SK-N-SH treated with all-trans-retinoic acid at 6 μM for 48 hours (cell line): ENCODE measurements around the gene GJA5.

Experiments
- ATAC-seq: fragments of 200-7000 bp; cut with Tn5 transposase; 3 replicates; pipeline ENCODE4 v1.9.1; 2020; ENCODE audit warnings: mild to moderate bottlenecking, moderate library complexity
- ARNTL ChIP-seq: fragments of 450-650 bp; formaldehyde crosslinking; IDR thresholded peaks from 2 replicates; pipeline ENCODE4 v1.5.0; 2020; ENCODE audit warnings: low read depth, mild to moderate bottlenecking, moderate library complexity, borderline replicate concordance
- ESRRG ChIP-seq: fragments of 250-450 bp; sonication (Bioruptor Pico); IDR thresholded peaks from 2 replicates; pipeline ENCODE4 v1.6.1; 2021; ENCODE audit warnings: mild to moderate bottlenecking
- GLIS3 ChIP-seq: fragments of 250-450 bp; sonication (Bioruptor Pico); IDR thresholded peaks from 2 replicates; pipeline ENCODE4 v1.5.0; 2020; ENCODE audit warnings: mild to moderate bottlenecking, moderate library complexity
- ISL1 ChIP-seq: fragments of 250-450 bp; sonication (Bioruptor Pico); IDR thresholded peaks from 2 replicates; pipeline ENCODE4 v2.1.2; 2022; ENCODE audit warnings: mild to moderate bottlenecking, moderate library complexity
- OSR1 ChIP-seq: fragments of 250-450 bp; sonication (Bioruptor Pico); IDR thresholded peaks from 2 replicates; pipeline ENCODE4 v1.8.0; 2022; ENCODE audit warnings: moderate library complexity, mild to moderate bottlenecking, inconsistent platforms
- PPARA ChIP-seq: fragments of 250-450 bp; sonication (Bioruptor Pico); IDR thresholded peaks from 2 replicates; pipeline ENCODE4 v1.5.0; 2020; ENCODE audit warnings: mild to moderate bottlenecking, borderline replicate concordance
- RARB ChIP-seq: fragments of 250-450 bp; sonication (Bioruptor Pico); IDR thresholded peaks from 2 replicates; pipeline ENCODE4 v1.8.0; 2021; ENCODE audit warnings: mild to moderate bottlenecking, moderate library complexity
- SNAI2 ChIP-seq: fragments of 250-450 bp; sonication (Bioruptor Pico); IDR thresholded peaks from 2 replicates; pipeline ENCODE4 v1.5.0; 2020; ENCODE audit warnings: mild to moderate bottlenecking, moderate library complexity
- TOX ChIP-seq: fragments of 250-450 bp; sonication (Bioruptor Pico); IDR thresholded peaks from 2 replicates; pipeline ENCODE4 v1.8.0; 2021; ENCODE audit warnings: mild to moderate bottlenecking, moderate library complexity, borderline replicate concordance
- ZC3H10 ChIP-seq: fragments of 250-450 bp; sonication (Bioruptor Pico); IDR thresholded peaks from 2 replicates; pipeline ENCODE4 v1.5.1; 2021; ENCODE audit warnings: mild to moderate bottlenecking, moderate library complexity
- ZFP3 ChIP-seq: fragments of 250-450 bp; sonication (Bioruptor Pico); IDR thresholded peaks from 2 replicates; pipeline ENCODE4 v1.5.0; 2020; ENCODE audit warnings: mild to moderate bottlenecking, moderate library complexity
- ZFP30 ChIP-seq: fragments of 450-650 bp; formaldehyde crosslinking; IDR thresholded peaks from 2 replicates; pipeline ENCODE4 v1.5.0; 2022; ENCODE audit warnings: mild to moderate bottlenecking, moderate library complexity
- ZNF565 ChIP-seq: fragments of 450-650 bp; formaldehyde crosslinking; conservative IDR thresholded peaks from 2 replicates; pipeline ENCODE4 v1.5.0; 2020; ENCODE audit warnings: low read depth, mild to moderate bottlenecking, moderate library complexity
- ZNF70 ChIP-seq: fragments of 450-650 bp; formaldehyde crosslinking; IDR thresholded peaks from 2 replicates; pipeline ENCODE4 v1.5.0; 2020; ENCODE audit warnings: mild to moderate bottlenecking, moderate library complexity
- TF ChIP-seq, protein P1 (sequence below): fragments of 250-450 bp; sonication (Bioruptor Pico); IDR thresholded peaks from 2 replicates; pipeline ENCODE4 v1.8.0; 2021; ENCODE audit warnings: low read depth, mild to moderate bottlenecking, moderate library complexity, borderline replicate concordance
- TF ChIP-seq, protein P2 (sequence below): fragments of 250-450 bp; sonication (Bioruptor Pico); IDR thresholded peaks from 2 replicates; pipeline ENCODE4 v1.8.0; 2020; ENCODE audit warnings: mild to moderate bottlenecking, moderate library complexity, borderline replicate concordance
- TF ChIP-seq, protein P3 (sequence below): fragments of 250-450 bp; sonication (Bioruptor Pico); IDR thresholded peaks from 2 replicates; pipeline ENCODE4 v1.5.1; 2021; ENCODE audit warnings: mild to moderate bottlenecking, moderate library complexity
- TF ChIP-seq, protein P4 (sequence below): fragments of 250-450 bp; sonication (Bioruptor Pico); IDR thresholded peaks from 2 replicates; pipeline ENCODE4 v1.5.0; 2020; ENCODE audit warnings: mild to moderate bottlenecking, moderate library complexity
- TF ChIP-seq, protein P5 (sequence below): fragments of 250-450 bp; sonication (Bioruptor Pico); IDR thresholded peaks from 2 replicates; pipeline ENCODE4 v1.5.1; 2020; ENCODE audit warnings: low read depth, mild to moderate bottlenecking, moderate library complexity

Gene GJA5

DNA sequence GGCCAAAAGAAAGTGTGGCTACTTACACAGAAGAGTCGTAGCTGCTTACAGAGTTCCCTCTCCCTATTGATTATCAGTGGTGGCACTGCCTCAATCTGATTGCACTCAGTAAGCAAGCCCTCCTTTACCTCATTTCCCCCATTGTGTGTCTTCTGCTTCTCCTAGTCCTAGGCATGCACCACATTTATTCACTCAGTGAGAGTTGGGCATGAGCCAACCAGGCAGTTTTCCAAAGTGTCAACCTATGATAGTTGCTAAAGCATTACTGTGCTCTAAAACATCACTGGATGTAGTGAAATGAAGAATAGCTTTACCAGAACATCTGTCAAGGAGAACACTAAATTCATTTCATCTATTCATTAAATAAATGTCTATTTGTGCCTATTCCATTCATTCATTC lies 19.3 kb downstream of the GJA5 start:
- ATAC-seq = no peak

DNA sequence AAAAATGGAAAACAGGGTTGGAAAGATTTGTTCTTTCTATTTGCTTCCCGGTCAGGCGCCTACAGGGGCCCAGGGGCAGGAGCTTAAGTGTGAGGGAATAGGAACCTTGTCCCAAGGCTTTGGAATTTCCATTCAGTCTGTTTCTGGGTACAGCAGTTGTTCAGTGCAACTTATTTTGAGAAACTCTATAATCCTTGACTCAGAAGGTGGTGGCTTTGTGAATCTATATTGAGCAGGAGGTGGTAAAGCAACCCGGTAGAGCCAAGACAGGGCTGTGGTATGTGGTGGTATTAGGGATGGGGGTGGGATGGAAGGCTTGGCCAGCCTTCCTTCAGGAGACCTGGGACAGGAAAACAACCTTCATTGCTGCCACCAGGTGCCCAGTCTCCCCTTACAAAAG lies 20.0 kb downstream of the GJA5 start:
- ATAC-seq = no peak
- TF ChIP-seq, protein P1, sequence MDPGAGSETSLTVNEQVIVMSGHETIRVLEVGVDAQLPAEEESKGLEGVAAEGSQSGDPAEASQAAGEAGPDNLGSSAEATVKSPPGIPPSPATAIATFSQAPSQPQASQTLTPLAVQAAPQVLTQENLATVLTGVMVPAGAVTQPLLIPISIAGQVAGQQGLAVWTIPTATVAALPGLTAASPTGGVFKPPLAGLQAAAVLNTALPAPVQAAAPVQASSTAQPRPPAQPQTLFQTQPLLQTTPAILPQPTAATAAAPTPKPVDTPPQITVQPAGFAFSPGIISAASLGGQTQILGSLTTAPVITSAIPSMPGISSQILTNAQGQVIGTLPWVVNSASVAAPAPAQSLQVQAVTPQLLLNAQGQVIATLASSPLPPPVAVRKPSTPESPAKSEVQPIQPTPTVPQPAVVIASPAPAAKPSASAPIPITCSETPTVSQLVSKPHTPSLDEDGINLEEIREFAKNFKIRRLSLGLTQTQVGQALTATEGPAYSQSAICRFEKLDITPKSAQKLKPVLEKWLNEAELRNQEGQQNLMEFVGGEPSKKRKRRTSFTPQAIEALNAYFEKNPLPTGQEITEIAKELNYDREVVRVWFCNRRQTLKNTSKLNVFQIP (CRISPR knock-in tag) = no peak
- TF ChIP-seq ZNF70 (CRISPR knock-in tag) = no peak
- no peak for TF ChIP-seq ZFP30 (CRISPR knock-in tag)
- no peak for TF ChIP-seq ESRRG (CRISPR knock-in tag)
- TF ChIP-seq ISL1 (CRISPR knock-in tag) = no peak
- no peak for TF ChIP-seq PPARA (CRISPR knock-in tag)

More for the DNA sequence above, 19.3 kb downstream of the GJA5 start:
- no peak for TF ChIP-seq ZNF70 (CRISPR knock-in tag)
- TF ChIP-seq ZNF565 (CRISPR knock-in tag) = no peak
- TF ChIP-seq TOX (CRISPR knock-in tag) = no peak
- TF ChIP-seq, protein P2, sequence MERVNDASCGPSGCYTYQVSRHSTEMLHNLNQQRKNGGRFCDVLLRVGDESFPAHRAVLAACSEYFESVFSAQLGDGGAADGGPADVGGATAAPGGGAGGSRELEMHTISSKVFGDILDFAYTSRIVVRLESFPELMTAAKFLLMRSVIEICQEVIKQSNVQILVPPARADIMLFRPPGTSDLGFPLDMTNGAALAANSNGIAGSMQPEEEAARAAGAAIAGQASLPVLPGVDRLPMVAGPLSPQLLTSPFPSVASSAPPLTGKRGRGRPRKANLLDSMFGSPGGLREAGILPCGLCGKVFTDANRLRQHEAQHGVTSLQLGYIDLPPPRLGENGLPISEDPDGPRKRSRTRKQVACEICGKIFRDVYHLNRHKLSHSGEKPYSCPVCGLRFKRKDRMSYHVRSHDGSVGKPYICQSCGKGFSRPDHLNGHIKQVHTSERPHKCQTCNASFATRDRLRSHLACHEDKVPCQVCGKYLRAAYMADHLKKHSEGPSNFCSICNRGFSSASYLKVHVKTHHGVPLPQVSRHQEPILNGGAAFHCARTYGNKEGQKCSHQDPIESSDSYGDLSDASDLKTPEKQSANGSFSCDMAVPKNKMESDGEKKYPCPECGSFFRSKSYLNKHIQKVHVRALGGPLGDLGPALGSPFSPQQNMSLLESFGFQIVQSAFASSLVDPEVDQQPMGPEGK (CRISPR knock-in tag) = no peak
- TF ChIP-seq ISL1 (CRISPR knock-in tag) = no peak
- TF ChIP-seq ARNTL = no peak
- TF ChIP-seq, protein P3, sequence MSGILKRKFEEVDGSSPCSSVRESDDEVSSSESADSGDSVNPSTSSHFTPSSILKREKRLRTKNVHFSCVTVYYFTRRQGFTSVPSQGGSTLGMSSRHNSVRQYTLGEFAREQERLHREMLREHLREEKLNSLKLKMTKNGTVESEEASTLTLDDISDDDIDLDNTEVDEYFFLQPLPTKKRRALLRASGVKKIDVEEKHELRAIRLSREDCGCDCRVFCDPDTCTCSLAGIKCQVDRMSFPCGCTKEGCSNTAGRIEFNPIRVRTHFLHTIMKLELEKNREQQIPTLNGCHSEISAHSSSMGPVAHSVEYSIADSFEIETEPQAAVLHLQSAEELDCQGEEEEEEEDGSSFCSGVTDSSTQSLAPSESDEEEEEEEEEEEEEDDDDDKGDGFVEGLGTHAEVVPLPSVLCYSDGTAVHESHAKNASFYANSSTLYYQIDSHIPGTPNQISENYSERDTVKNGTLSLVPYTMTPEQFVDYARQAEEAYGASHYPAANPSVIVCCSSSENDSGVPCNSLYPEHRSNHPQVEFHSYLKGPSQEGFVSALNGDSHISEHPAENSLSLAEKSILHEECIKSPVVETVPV (CRISPR knock-in tag) = no peak
- TF ChIP-seq, protein P4, sequence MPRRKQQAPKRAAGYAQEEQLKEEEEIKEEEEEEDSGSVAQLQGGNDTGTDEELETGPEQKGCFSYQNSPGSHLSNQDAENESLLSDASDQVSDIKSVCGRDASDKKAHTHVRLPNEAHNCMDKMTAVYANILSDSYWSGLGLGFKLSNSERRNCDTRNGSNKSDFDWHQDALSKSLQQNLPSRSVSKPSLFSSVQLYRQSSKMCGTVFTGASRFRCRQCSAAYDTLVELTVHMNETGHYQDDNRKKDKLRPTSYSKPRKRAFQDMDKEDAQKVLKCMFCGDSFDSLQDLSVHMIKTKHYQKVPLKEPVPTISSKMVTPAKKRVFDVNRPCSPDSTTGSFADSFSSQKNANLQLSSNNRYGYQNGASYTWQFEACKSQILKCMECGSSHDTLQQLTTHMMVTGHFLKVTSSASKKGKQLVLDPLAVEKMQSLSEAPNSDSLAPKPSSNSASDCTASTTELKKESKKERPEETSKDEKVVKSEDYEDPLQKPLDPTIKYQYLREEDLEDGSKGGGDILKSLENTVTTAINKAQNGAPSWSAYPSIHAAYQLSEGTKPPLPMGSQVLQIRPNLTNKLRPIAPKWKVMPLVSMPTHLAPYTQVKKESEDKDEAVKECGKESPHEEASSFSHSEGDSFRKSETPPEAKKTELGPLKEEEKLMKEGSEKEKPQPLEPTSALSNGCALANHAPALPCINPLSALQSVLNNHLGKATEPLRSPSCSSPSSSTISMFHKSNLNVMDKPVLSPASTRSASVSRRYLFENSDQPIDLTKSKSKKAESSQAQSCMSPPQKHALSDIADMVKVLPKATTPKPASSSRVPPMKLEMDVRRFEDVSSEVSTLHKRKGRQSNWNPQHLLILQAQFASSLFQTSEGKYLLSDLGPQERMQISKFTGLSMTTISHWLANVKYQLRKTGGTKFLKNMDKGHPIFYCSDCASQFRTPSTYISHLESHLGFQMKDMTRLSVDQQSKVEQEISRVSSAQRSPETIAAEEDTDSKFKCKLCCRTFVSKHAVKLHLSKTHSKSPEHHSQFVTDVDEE (CRISPR knock-in tag) = no peak
- TF ChIP-seq ZC3H10 = no peak
- no peak for TF ChIP-seq OSR1
- no peak for TF ChIP-seq GLIS3 (CRISPR knock-in tag)
- no peak for TF ChIP-seq RARB (CRISPR knock-in tag)
- TF ChIP-seq, protein P5, sequence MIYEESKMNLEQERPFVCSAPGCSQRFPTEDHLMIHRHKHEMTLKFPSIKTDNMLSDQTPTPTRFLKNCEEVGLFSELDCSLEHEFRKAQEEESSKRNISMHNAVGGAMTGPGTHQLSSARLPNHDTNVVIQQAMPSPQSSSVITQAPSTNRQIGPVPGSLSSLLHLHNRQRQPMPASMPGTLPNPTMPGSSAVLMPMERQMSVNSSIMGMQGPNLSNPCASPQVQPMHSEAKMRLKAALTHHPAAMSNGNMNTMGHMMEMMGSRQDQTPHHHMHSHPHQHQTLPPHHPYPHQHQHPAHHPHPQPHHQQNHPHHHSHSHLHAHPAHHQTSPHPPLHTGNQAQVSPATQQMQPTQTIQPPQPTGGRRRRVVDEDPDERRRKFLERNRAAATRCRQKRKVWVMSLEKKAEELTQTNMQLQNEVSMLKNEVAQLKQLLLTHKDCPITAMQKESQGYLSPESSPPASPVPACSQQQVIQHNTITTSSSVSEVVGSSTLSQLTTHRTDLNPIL (CRISPR knock-in tag) = no peak
- no peak for TF ChIP-seq SNAI2 (CRISPR knock-in tag)
- TF ChIP-seq, protein P1 (CRISPR knock-in tag) = no peak
- TF ChIP-seq ZFP3 (CRISPR knock-in tag) = no peak
- TF ChIP-seq ZFP30 (CRISPR knock-in tag) = no peak
- TF ChIP-seq, all 23 proteins: peak for 0
